Tibial nerve (tissue), 4 donors: Measurements from ENCODE around the gene GPAM.
"Not testable (repeated sequence)": the region's sequence is repeated elsewhere in the genome, so short reads cannot be mapped to it uniquely, and the experiment has no call there.

Experiments
- EP300 ChIP-seq, 2 donors: sonication (generic); formaldehyde crosslinking; IDR thresholded peaks; one replicate each; pipeline ENCODE4 v1.6.1; 2017; ENCODE audit warnings: antibody characterized with exemption in 2 of 2, mild to moderate bottlenecking in 1 of 2
- POLR2A ChIP-seq, 2 donors: fragments of 450-650 bp; IDR thresholded peaks; one replicate each; pipeline ENCODE4 v1.6.1; 2017; ENCODE audit warnings: antibody characterized with exemption in 2 of 2, mild to moderate bottlenecking in 2 of 2, moderate library complexity in 2 of 2
- TF ChIP-seq, protein P1 (sequence below), 5 experiments: fragments of 200-600 bp in 3 of 5; fragments of 450-650 bp in 2 of 5; sonication (generic) in 3 of 5; IDR thresholded peaks; one replicate each; pipeline ENCODE4 v1.5.1; 2016 to 2019; ENCODE audit warnings: antibody characterized with exemption in 5 of 5, mild to moderate bottlenecking in 3 of 5, moderate library complexity in 2 of 5

DNA sequence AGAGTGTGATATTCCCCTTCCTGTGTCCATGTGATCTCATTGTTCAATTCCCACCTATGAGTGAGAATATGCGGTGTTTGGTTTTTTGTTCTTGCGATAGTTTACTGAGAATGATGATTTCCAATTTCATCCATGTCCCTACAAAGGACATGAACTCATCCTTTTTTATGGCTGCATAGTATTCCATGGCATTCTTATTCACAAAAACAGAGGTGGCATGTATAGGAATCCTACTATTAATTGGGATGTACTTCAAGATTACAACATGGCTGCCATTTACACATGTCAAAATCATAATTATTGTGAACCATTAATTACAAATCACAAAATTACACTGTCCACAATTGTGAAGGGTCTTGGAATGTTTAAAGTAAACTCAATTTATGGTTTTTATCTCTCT is 14.1 kb upstream of the GPAM start:
- TF ChIP-seq, protein P1, sequence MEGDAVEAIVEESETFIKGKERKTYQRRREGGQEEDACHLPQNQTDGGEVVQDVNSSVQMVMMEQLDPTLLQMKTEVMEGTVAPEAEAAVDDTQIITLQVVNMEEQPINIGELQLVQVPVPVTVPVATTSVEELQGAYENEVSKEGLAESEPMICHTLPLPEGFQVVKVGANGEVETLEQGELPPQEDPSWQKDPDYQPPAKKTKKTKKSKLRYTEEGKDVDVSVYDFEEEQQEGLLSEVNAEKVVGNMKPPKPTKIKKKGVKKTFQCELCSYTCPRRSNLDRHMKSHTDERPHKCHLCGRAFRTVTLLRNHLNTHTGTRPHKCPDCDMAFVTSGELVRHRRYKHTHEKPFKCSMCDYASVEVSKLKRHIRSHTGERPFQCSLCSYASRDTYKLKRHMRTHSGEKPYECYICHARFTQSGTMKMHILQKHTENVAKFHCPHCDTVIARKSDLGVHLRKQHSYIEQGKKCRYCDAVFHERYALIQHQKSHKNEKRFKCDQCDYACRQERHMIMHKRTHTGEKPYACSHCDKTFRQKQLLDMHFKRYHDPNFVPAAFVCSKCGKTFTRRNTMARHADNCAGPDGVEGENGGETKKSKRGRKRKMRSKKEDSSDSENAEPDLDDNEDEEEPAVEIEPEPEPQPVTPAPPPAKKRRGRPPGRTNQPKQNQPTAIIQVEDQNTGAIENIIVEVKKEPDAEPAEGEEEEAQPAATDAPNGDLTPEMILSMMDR (IDR thresholded peaks at IDR 0.05), result not testable (repeated sequence)
- not testable (repeated sequence) for TF ChIP-seq POLR2A, EP300 (IDR thresholded peaks at IDR 0.05)
